PC-9 (cell line): Measurements from ENCODE around the gene FKBP1B. TPM values are rescaled to one million over a fixed set of nuclear protein-coding genes. Genes with fewer than 3 reads are reported as not detected.

Experiments
- BruUV-seq: library from RNA; stranded (reverse); fragments of 400-500 nt; replicated peaks from 2 replicates; lab custom pipeline; 2021; lab: Mats Ljungman, UMichigan
- CTCF ChIA-PET: fragments of 300-600 bp; sonication (Branson Sonifier 250); formaldehyde crosslinking; loops from one replicate; lab custom pipeline; 2022; ENCODE audit warnings: antibody characterized with exemption; lab: Charles Lee
- POLR2A ChIA-PET: fragments of 300-600 bp; sonication (Branson Sonifier 250); formaldehyde crosslinking; loops from one replicate; lab custom pipeline; 2022; ENCODE audit warnings: antibody characterized with exemption; ENCODE audit not compliant: unreplicated experiment; lab: Charles Lee
- DNase-seq, 2 experiments: peaks; one replicate each; pipeline versions ENCODE4 v3.0.0 to v3.0.0-alpha.2; 2015 to 2022; ENCODE audit warnings: mixed read lengths in 1 of 2
- H2AFZ ChIP-seq: fragments of 200-600 bp; sonication (generic); 2 replicates; pipeline ENCODE4 v1.8.1; 2017; ENCODE audit warnings: antibody characterized with exemption
- H3F3A ChIP-seq: fragments of 200-600 bp; sonication (generic); 2 replicates; pipeline ENCODE4 v1.8.1; 2017; ENCODE audit warnings: antibody characterized with exemption, mild to moderate bottlenecking, low read depth; ENCODE audit not compliant: insufficient read depth
- H3K27ac ChIP-seq: fragments of 200-600 bp; sonication (generic); 2 replicates; pipeline ENCODE4 v1.6.1; 2016; ENCODE audit warnings: mixed run types
- H3K27me3 ChIP-seq: fragments of 200-600 bp; sonication (generic); 2 replicates; pipeline ENCODE4 v1.6.1; 2016; ENCODE audit warnings: low read depth, mixed run types; ENCODE audit not compliant: insufficient read depth
- H3K36me3 ChIP-seq: fragments of 200-600 bp; sonication (generic); 2 replicates; pipeline ENCODE4 v1.6.1; 2016; ENCODE audit warnings: low read depth, mixed run types
- H3K4me1 ChIP-seq: fragments of 200-600 bp; sonication (generic); replicated peaks from 2 replicates; pipeline ENCODE4 v1.6.1; 2016; ENCODE audit warnings: mixed run types; ENCODE audit not compliant: insufficient read depth
- H3K4me2 ChIP-seq: fragments of 200-600 bp; sonication (generic); 2 replicates; pipeline ENCODE4 v1.6.1; 2017; ENCODE audit warnings: mixed run types
- H3K4me3 ChIP-seq: fragments of 200-600 bp; sonication (generic); 2 replicates; pipeline ENCODE4 v1.6.1; 2016; ENCODE audit warnings: mixed run types
- H3K79me2 ChIP-seq: fragments of 200-600 bp; sonication (generic); 2 replicates; pipeline ENCODE4 v1.6.1; 2017; ENCODE audit warnings: low read depth, mixed run types
- H3K9me2 ChIP-seq: fragments of 200-600 bp; sonication (generic); 2 replicates; pipeline ENCODE4 v1.8.1; 2017; ENCODE audit warnings: mild to moderate bottlenecking; ENCODE audit not compliant: insufficient read depth
- H3K9me3 ChIP-seq: fragments of 200-600 bp; sonication (generic); 2 replicates; pipeline ENCODE4 v1.8.1; 2016; ENCODE audit warnings: low read depth; ENCODE audit not compliant: insufficient read depth
- H4K20me1 ChIP-seq: fragments of 200-600 bp; sonication (generic); 2 replicates; pipeline ENCODE4 v1.8.1; 2017; ENCODE audit not compliant: insufficient read depth
- CTCF ChIP-seq: fragments of 200-600 bp; sonication (generic); conservative IDR thresholded peaks from 2 replicates; pipeline ENCODE4 v1.6.1; 2017; ENCODE audit warnings: mixed run types, antibody characterized with exemption, mild to moderate bottlenecking, moderate library complexity
- EZH2 ChIP-seq: fragments of 200-600 bp; sonication (generic); IDR thresholded peaks from 2 replicates; pipeline ENCODE4 v1.8.0; 2017; ENCODE audit warnings: antibody characterized with exemption, low read depth
- intact Hi-C: fragments of 100-400 bp; cut with micrococcal nuclease; formaldehyde crosslinking; loops from one replicate; pipeline ENCODE4 v1.10.0; 2022; ENCODE audit not compliant: unreplicated experiment
- total RNA-seq: library from RNA; stranded (reverse); gene quantifications from 2 replicates; pipeline ENCODE4 v1.2.3, GENCODE V29; 2021

Gene FKBP1B
- total RNA-seq, 1 experiment from 2014 or later = 4.5 TPM

- H3K4me2 ChIP-seq = peak overlapping the region; percentile 75
- no peak for DNase-seq
- POLR2A ChIA-PET = no interaction called here
- no peaks in the 10 kb centered on the region for H3K9me3 ChIP-seq
- peaks cover 13% of the 10 kb centered on the region; the same call in 1 of the 2 replicates for H3K79me2 ChIP-seq
- intact Hi-C loops = loop anchor here (2.0 kb wide), 1 partner anchor 31 kb away; no protein-coding TSS in a partner anchor
- TF ChIP-seq CTCF = no peak
- TF ChIP-seq EZH2 = no peak
- no peak overlapping the region for H3K27ac ChIP-seq
- H3K36me3 ChIP-seq = no peaks in the 10 kb centered on the region
- H3K9me2 ChIP-seq = no peaks in the 10 kb centered on the region
- H4K20me1 ChIP-seq = no peaks in the 10 kb centered on the region
- H3K4me1 ChIP-seq = peaks cover 17% of the 10 kb centered on the region; the same call in 1 of the 2 replicates
- no peak overlapping the region; the same call in 1 of the 2 replicates for H2AFZ ChIP-seq
- CTCF ChIA-PET = no interaction called here
- H3K4me3 ChIP-seq = peak overlapping the region; percentile 73; the same call in 1 of the 2 replicates
- no TSS peak for BruUV-seq
- peaks cover 9% of the 10 kb centered on the region; the same call in 1 of the 2 replicates for H3K27me3 ChIP-seq
- H3F3A ChIP-seq = peaks cover 14% of the 10 kb centered on the region
Measured at GRCh38 chr2:24045511-24046508, 3.7 kb upstream of the FKBP1B start.

GRCh38 chr2:24046599-24046929 is 3.0 kb upstream of the FKBP1B start:
- ChIA-PET CTCF (no interaction called here), POLR2A (interaction anchor here (1.4 kb wide), 1 partner anchor 106 kb away, joined by 3 read pairs; the partner anchor contains the start of gene UBXN2A)
- H3K9me2 ChIP-seq = no peaks in the 10 kb centered on the region
- H3K79me2 ChIP-seq = peaks cover 13% of the 10 kb centered on the region; the same call in 1 of the 2 replicates
- peak overlapping the region; percentile 75 for H3K4me2 ChIP-seq
- no peak overlapping the region for H3K27ac ChIP-seq
- no peaks in the 10 kb centered on the region for H4K20me1 ChIP-seq
- intact Hi-C loops = loop anchor here (2.0 kb wide), 1 partner anchor 32 kb away; no protein-coding TSS in a partner anchor
- no TSS peak for BruUV-seq
- peak overlapping the region; percentile 73 for H3K4me3 ChIP-seq
- H3F3A ChIP-seq = peaks cover 21% of the 10 kb centered on the region
- no peaks in the 10 kb centered on the region for H3K36me3 ChIP-seq
- TF ChIP-seq CTCF (no peak), EZH2 (no peak)
- no peaks in the 10 kb centered on the region for H3K9me3 ChIP-seq
- peaks cover 17% of the 10 kb centered on the region; the same call in 1 of the 2 replicates for H3K4me1 ChIP-seq
- DNase-seq = no peak
- peaks cover 10% of the 10 kb centered on the region; the same call in 1 of the 2 replicates for H3K27me3 ChIP-seq
- peak overlapping the region; percentile 98 for H2AFZ ChIP-seq

- Histone ChIP-seq H2AFZ (peak within 1 kb of the TSS; percentile 98), H3K4me2 (peak within 1 kb of the TSS; percentile 75), H3K27ac (no peak within 1 kb of the TSS), H3K4me1 (peaks cover 17% of the 10 kb centered on the region; the same call in 1 of the 2 replicates), H3K79me2 (peaks cover 13% of the 10 kb centered on the region; the same call in 1 of the 2 replicates), H3K36me3 (no peaks in the 10 kb centered on the region), H3F3A (peaks cover 27% of the 10 kb centered on the region), H3K27me3 (peaks cover 10% of the 10 kb centered on the region; the same call in 1 of the 2 replicates), H3K9me3 (no peaks in the 10 kb centered on the region), H4K20me1 (no peaks in the 10 kb centered on the region), H3K4me3 (peak within 1 kb of the TSS; percentile 73), H3K9me2 (no peaks in the 10 kb centered on the region)
- POLR2A ChIA-PET = interaction anchor here (0.6 to 1.4 kb wide), 8 partner anchors 18 to 239 kb away, joined by 3 to 19 read pairs (median 4); partner anchors contain the start of genes SF3B6 and UBXN2A
- peak; percentile 91 to 99 for DNase-seq
- BruUV-seq = no TSS peak
- TF ChIP-seq EZH2 (no peak), CTCF (no peak)
- CTCF ChIA-PET = interaction anchor here (0.6 to 1.1 kb wide), 4 partner anchors 29 to 348 kb away, joined by 3 to 18 read pairs (median 4); partner anchors contain the start of genes SF3B6 and TP53I3
- intact Hi-C loops = loop anchor here (1.0 to 2.0 kb wide), 2 partner anchors 29 to 32 kb away; partner anchors contain the start of gene SF3B6
Measured at GRCh38 chr2:24046930-24047702, 2.4 kb upstream of the FKBP1B start, which contains the start of gene WDCP. WDCP (minus strand) TSS chr2:24047391; CDS start chr2:24039494, 7,897 bp downstream.
